Neural cell (in vitro differentiated cells): Measurements from ENCODE around the gene IFIT1B. TPM values are rescaled to one million over a fixed set of nuclear protein-coding genes. Genes with fewer than 3 reads are reported as not detected.

ENCODE experiments used
- H2AFZ ChIP-seq: fragments of 200-600, 300-800 bp; sonication (generic), shearing (Covaris generic); 2 replicates; pipeline ENCODE4 v1.6.0; 2014; ENCODE audit warnings: low read depth, mild to moderate bottlenecking, antibody characterized with exemption, low read length, moderate library complexity
- H3F3A ChIP-seq: fragments of 200-600 bp; shearing (Covaris generic); 2 replicates; pipeline ENCODE4 v1.6.1; 2016; ENCODE audit warnings: mild to moderate bottlenecking, moderate library complexity, mixed read lengths, antibody characterized with exemption, low read length; ENCODE audit not compliant: insufficient read depth, poor library complexity, severe bottlenecking
- H3K27ac ChIP-seq: fragments of 200-600, 300-800 bp; sonication (generic), shearing (Covaris generic); 2 replicates; pipeline ENCODE4 v1.5.1; 2014; ENCODE audit warnings: mild to moderate bottlenecking, low read length, moderate library complexity
- H3K27me3 ChIP-seq: fragments of 300-800, 200-600 bp; sonication (generic), shearing (Covaris generic); 2 replicates; pipeline ENCODE4 v1.6.0; 2014; ENCODE audit warnings: mild to moderate bottlenecking, low read depth, low read length, moderate library complexity; ENCODE audit not compliant: insufficient read depth
- H3K36me3 ChIP-seq: fragments of 300-800, 200-600 bp; sonication (generic), shearing (Covaris generic); 2 replicates; pipeline ENCODE4 v1.5.1; 2014; ENCODE audit warnings: mild to moderate bottlenecking, antibody characterized with exemption, low read length, moderate library complexity; ENCODE audit not compliant: insufficient read depth
- H3K4me2 ChIP-seq: fragments of 300-800, 200-600 bp; sonication (generic), shearing (Covaris generic); 2 replicates; pipeline ENCODE4 v1.6.0; 2014; ENCODE audit warnings: mild to moderate bottlenecking, low read length
- H3K4me3 ChIP-seq: fragments of 300-800, 200-600 bp; sonication (generic), shearing (Covaris generic); 2 replicates; pipeline ENCODE4 v1.5.1; 2014; ENCODE audit warnings: mild to moderate bottlenecking, low read length, moderate library complexity
- H3K79me2 ChIP-seq: fragments of 200-600 bp; shearing (Covaris generic); replicated peaks from 2 replicates; pipeline ENCODE4 v1.6.0; 2014; ENCODE audit warnings: mild to moderate bottlenecking, low read length, moderate library complexity; ENCODE audit not compliant: insufficient read depth
- H3K9ac ChIP-seq: fragments of 300-800, 200-600 bp; sonication (generic), shearing (Covaris generic); 2 replicates; pipeline ENCODE4 v1.6.1; 2016; ENCODE audit warnings: mild to moderate bottlenecking, low read length, mixed read lengths
- H3K9me2 ChIP-seq: fragments of 200-600 bp; shearing (Covaris generic); 2 replicates; pipeline ENCODE4 v1.6.1; 2016; ENCODE audit warnings: mild to moderate bottlenecking, low read length, mixed read lengths; ENCODE audit not compliant: insufficient read depth
- H3K9me3 ChIP-seq: fragments of 200-600, 300-800 bp; sonication (generic), shearing (Covaris generic); 2 replicates; pipeline ENCODE4 v1.6.1; 2016; ENCODE audit warnings: mild to moderate bottlenecking, mixed run types, low read length, moderate library complexity, mixed read lengths
- H4K20me1 ChIP-seq: fragments of 200-600 bp; shearing (Covaris generic); 2 replicates; pipeline ENCODE4 v1.6.1; 2016; ENCODE audit warnings: mild to moderate bottlenecking, mixed run types; ENCODE audit not compliant: insufficient read depth
- CTCF ChIP-seq: fragments of 450-650 bp; IDR thresholded peaks from 2 replicates; pipeline ENCODE4 v1.5.1; 2014; ENCODE audit warnings: antibody characterized with exemption, mild to moderate bottlenecking, moderate library complexity; ENCODE audit not compliant: poor library complexity, severe bottlenecking
- EP300 ChIP-seq: fragments of 450-650 bp; conservative IDR thresholded peaks from 2 replicates; pipeline ENCODE4 v1.6.1; 2014; ENCODE audit warnings: antibody characterized with exemption, mild to moderate bottlenecking, moderate library complexity; ENCODE audit not compliant: poor library complexity, severe bottlenecking
- EZH2 ChIP-seq: fragments of 200-600, 300-800 bp; shearing (Covaris generic), sonication (generic); IDR thresholded peaks from 2 replicates; pipeline ENCODE4 v1.6.1; 2014; ENCODE audit warnings: antibody characterized with exemption, low read length, borderline replicate concordance, mild to moderate bottlenecking; ENCODE audit not compliant: insufficient read depth, poor library complexity, severe bottlenecking
- MXI1 ChIP-seq: fragments of 450-650 bp; conservative IDR thresholded peaks from 2 replicates; pipeline ENCODE4 v1.6.1; 2014; ENCODE audit warnings: antibody characterized with exemption, mild to moderate bottlenecking; ENCODE audit not compliant: poor library complexity, severe bottlenecking
- POLR2AphosphoS5 ChIP-seq: IDR thresholded peaks from 2 replicates; pipeline ENCODE4 v1.6.1; 2012
- RAD21 ChIP-seq: fragments of 450-650 bp; conservative IDR thresholded peaks from 2 replicates; pipeline ENCODE4 v1.6.1; 2014; ENCODE audit warnings: antibody characterized with exemption, mild to moderate bottlenecking, moderate library complexity
- REST ChIP-seq: IDR thresholded peaks from 2 replicates; pipeline ENCODE4 v1.6.1; 2012; ENCODE audit warnings: borderline replicate concordance
- SMC3 ChIP-seq: fragments of 450-650 bp; conservative IDR thresholded peaks from 2 replicates; pipeline ENCODE4 v1.6.1; 2014; ENCODE audit warnings: antibody characterized with exemption, mild to moderate bottlenecking, moderate library complexity; ENCODE audit not compliant: poor library complexity
- TAF1 ChIP-seq: IDR thresholded peaks from 2 replicates; pipeline ENCODE4 v1.6.1; 2012; ENCODE audit warnings: low read depth
- polyA plus RNA-seq: library from polyadenylated mRNA; depleted of rRNA; stranded (reverse); fragments of >200 nt; gene quantifications from 2 replicates; pipeline ENCODE4 v1.2.3, GENCODE V29; 2014

Gene IFIT1B
- polyA plus RNA-seq, 1 donor from 2014 or later: not detected

- no peak overlapping the region for H2AFZ ChIP-seq
- H3K4me3 ChIP-seq: no peak overlapping the region
- no peak for TF ChIP-seq EP300
- no peak overlapping the region for H3K27ac ChIP-seq
- no peaks in the 10 kb centered on the region for H3K9me2 ChIP-seq
- no peak overlapping the region for H3K9ac ChIP-seq
- no peaks in the 10 kb centered on the region for H3K27me3 ChIP-seq
- no peak overlapping the region for H3K4me2 ChIP-seq
- no peaks in the 10 kb centered on the region for H3K36me3 ChIP-seq
- no peaks in the 10 kb centered on the region for H3F3A ChIP-seq
- no peaks in the 10 kb centered on the region for H4K20me1 ChIP-seq
- H3K9me3 ChIP-seq: no peaks in the 10 kb centered on the region
- H3K79me2 ChIP-seq: no peaks in the 10 kb centered on the region
These were observed 3.7 kb upstream of the IFIT1B start for GRCh38 chr10:89373916-89374711.

GRCh38 chr10:89374713-89375141 lies 3.1 kb upstream of the IFIT1B start:
- Histone ChIP-seq H3K36me3 (no peaks in the 10 kb centered on the region), H3K4me2 (no peak overlapping the region), H3F3A (no peaks in the 10 kb centered on the region), H3K4me3 (no peak overlapping the region), H3K27ac (no peak overlapping the region), H3K9ac (no peak overlapping the region), H3K9me2 (no peaks in the 10 kb centered on the region), H2AFZ (no peak overlapping the region), H3K9me3 (no peaks in the 10 kb centered on the region), H3K79me2 (no peaks in the 10 kb centered on the region), H3K27me3 (no peaks in the 10 kb centered on the region), H4K20me1 (no peaks in the 10 kb centered on the region)
- no peak for TF ChIP-seq EZH2

- Histone ChIP-seq H3K79me2 (no peaks in the 10 kb centered on the region), H3K9ac (no peak overlapping the region), H4K20me1 (no peaks in the 10 kb centered on the region), H3F3A (no peaks in the 10 kb centered on the region), H3K27ac (no peak overlapping the region), H3K4me3 (no peak overlapping the region), H3K9me3 (no peaks in the 10 kb centered on the region), H3K36me3 (no peaks in the 10 kb centered on the region), H3K27me3 (no peaks in the 10 kb centered on the region), H3K9me2 (no peaks in the 10 kb centered on the region), H2AFZ (no peak overlapping the region), H3K4me2 (no peak overlapping the region)
- TF ChIP-seq POLR2AphosphoS5: no peak
These were observed 1.2 kb downstream of the IFIT1B start for GRCh38 chr10:89379103-89379502.

GRCh38 chr10:89382757-89383156 lies 4.9 kb downstream of the IFIT1B start:
- Histone ChIP-seq H2AFZ (no peak overlapping the region), H3K4me3 (no peak overlapping the region), H3K36me3 (no peaks in the 10 kb centered on the region), H3K27me3 (no peaks in the 10 kb centered on the region), H3F3A (no peaks in the 10 kb centered on the region), H3K9me2 (no peaks in the 10 kb centered on the region), H3K27ac (no peak overlapping the region), H4K20me1 (no peaks in the 10 kb centered on the region), H3K79me2 (no peaks in the 10 kb centered on the region), H3K9ac (no peak overlapping the region), H3K9me3 (no peaks in the 10 kb centered on the region), H3K4me2 (no peak overlapping the region)
- TF ChIP-seq MXI1 (no peak), REST (no peak), SMC3 (no peak), POLR2AphosphoS5 (no peak), CTCF (no peak), EP300 (no peak), RAD21 (no peak), EZH2 (no peak), TAF1 (no peak)
